ENCODE measurements around the gene SCN8A.

DNA sequence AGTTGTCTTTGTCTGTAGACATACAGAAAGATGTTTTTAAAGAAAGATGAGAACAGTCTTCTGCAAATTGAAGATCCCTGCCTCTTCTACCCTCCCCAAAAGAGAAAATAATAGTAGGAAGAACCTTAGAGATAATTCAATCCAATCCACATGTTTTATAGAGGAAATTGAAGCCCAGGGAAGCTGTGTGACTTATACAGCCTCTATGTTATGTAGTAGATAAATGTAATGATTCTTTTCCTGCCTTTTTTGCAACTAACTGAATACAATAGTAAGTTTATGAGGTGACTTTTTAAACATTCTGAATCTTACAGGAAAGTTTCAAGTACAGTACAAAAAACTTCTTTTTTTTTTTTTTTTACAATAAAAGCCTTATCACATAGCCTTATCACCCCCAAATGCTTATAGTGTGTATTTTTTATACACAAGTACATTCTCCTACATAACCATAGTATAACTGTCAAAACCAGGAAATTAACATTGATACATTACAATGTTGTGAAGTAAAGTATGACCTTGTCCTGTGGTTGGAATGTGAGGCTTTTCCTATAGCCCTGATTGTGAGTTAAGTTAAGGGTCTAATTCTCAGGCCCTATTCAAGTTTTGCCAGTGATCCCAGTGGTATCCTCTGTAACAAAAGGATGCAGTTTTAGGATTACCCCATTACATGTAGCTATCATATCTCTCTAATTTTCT, 163.1 kb downstream of the SCN8A start:
- no peak for TF ChIP-seq EZH2phosphoT487 (IDR thresholded peaks at IDR 0.05; ENCODE audit: low read depth, severe bottlenecking, unreplicated experiment)
- TF ChIP-seq, protein P1, sequence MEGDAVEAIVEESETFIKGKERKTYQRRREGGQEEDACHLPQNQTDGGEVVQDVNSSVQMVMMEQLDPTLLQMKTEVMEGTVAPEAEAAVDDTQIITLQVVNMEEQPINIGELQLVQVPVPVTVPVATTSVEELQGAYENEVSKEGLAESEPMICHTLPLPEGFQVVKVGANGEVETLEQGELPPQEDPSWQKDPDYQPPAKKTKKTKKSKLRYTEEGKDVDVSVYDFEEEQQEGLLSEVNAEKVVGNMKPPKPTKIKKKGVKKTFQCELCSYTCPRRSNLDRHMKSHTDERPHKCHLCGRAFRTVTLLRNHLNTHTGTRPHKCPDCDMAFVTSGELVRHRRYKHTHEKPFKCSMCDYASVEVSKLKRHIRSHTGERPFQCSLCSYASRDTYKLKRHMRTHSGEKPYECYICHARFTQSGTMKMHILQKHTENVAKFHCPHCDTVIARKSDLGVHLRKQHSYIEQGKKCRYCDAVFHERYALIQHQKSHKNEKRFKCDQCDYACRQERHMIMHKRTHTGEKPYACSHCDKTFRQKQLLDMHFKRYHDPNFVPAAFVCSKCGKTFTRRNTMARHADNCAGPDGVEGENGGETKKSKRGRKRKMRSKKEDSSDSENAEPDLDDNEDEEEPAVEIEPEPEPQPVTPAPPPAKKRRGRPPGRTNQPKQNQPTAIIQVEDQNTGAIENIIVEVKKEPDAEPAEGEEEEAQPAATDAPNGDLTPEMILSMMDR (IDR thresholded peaks at IDR 0.05; ENCODE audit: poor library complexity) = no peak
